ENCODE results near the gene AXDND1. TPM values are rescaled to one million over a fixed set of nuclear protein-coding genes. Genes with fewer than 3 reads are reported as not detected.

Gene AXDND1
- total RNA-seq, 1 experiment from 2014 or later, result 1.8 TPM

- Histone ChIP-seq H4K20me1 (ENCODE audit: insufficient read depth) (no peaks in the 10 kb centered on the region), H3K9me3 (ENCODE audit: insufficient read depth, low read depth) (no peaks in the 10 kb centered on the region), H3F3A (ENCODE audit: insufficient read depth, low read depth) (no peaks in the 10 kb centered on the region), H3K4me2 (no peak overlapping the region), H3K9me2 (ENCODE audit: insufficient read depth) (peaks cover 3% of the 10 kb centered on the region; the same call in 1 of the 2 replicates), H2AFZ (no peak overlapping the region), H3K27ac (no peak overlapping the region), H3K79me2 (ENCODE audit: low read depth) (no peaks in the 10 kb centered on the region), H3K27me3 (ENCODE audit: insufficient read depth, low read depth) (no peaks in the 10 kb centered on the region), H3K4me1 (replicated peaks; ENCODE audit: insufficient read depth) (no peaks in the 10 kb centered on the region), H3K36me3 (ENCODE audit: low read depth) (no peaks in the 10 kb centered on the region), H3K4me3 (no peak overlapping the region)
- CTCF ChIA-PET, result interaction anchor here (0.7 kb wide), 1 partner anchor 61 kb away, joined by 3 read pairs; no protein-coding TSS in a partner anchor
- POLR2A ChIA-PET (ENCODE audit: unreplicated experiment), result no interaction called here
- TF ChIP-seq, protein P1, sequence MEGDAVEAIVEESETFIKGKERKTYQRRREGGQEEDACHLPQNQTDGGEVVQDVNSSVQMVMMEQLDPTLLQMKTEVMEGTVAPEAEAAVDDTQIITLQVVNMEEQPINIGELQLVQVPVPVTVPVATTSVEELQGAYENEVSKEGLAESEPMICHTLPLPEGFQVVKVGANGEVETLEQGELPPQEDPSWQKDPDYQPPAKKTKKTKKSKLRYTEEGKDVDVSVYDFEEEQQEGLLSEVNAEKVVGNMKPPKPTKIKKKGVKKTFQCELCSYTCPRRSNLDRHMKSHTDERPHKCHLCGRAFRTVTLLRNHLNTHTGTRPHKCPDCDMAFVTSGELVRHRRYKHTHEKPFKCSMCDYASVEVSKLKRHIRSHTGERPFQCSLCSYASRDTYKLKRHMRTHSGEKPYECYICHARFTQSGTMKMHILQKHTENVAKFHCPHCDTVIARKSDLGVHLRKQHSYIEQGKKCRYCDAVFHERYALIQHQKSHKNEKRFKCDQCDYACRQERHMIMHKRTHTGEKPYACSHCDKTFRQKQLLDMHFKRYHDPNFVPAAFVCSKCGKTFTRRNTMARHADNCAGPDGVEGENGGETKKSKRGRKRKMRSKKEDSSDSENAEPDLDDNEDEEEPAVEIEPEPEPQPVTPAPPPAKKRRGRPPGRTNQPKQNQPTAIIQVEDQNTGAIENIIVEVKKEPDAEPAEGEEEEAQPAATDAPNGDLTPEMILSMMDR (conservative IDR thresholded peaks at IDR 0.05), result no peak
- no peak for TF ChIP-seq EZH2 (IDR thresholded peaks at IDR 0.05; ENCODE audit: low read depth)
- DNase-seq, result no peak
- intact Hi-C loops (cut with micrococcal nuclease; ENCODE audit: unreplicated experiment), result no loop called here
- no TSS peak for BruUV-seq (replicated peaks)
These were observed 124.8 kb downstream of the AXDND1 start for GRCh38 chr1:179490611-179491010.

GRCh38 chr1:179493323-179493722 is 127.6 kb downstream of the AXDND1 start:
- H3K4me1 ChIP-seq (replicated peaks; ENCODE audit: insufficient read depth), result no peaks in the 10 kb centered on the region
- no peaks in the 10 kb centered on the region for H4K20me1 ChIP-seq (ENCODE audit: insufficient read depth)
- H3K79me2 ChIP-seq (ENCODE audit: low read depth), result no peaks in the 10 kb centered on the region
- H3K9me2 ChIP-seq (ENCODE audit: insufficient read depth), result peaks cover 3% of the 10 kb centered on the region; the same call in 1 of the 2 replicates
- H3F3A ChIP-seq (ENCODE audit: insufficient read depth, low read depth), result no peaks in the 10 kb centered on the region
- POLR2A ChIA-PET (ENCODE audit: unreplicated experiment), result no interaction called here
- intact Hi-C loops (cut with micrococcal nuclease; ENCODE audit: unreplicated experiment), result no loop called here
- DNase-seq, result no peak
- no peaks in the 10 kb centered on the region for H3K9me3 ChIP-seq (ENCODE audit: insufficient read depth, low read depth)
- no TSS peak for BruUV-seq (replicated peaks)
- H3K36me3 ChIP-seq (ENCODE audit: low read depth), result no peaks in the 10 kb centered on the region
- no peak overlapping the region for H2AFZ ChIP-seq
- TF ChIP-seq EZH2 (IDR thresholded peaks at IDR 0.05; ENCODE audit: low read depth), result no peak
- TF ChIP-seq, protein P1 (conservative IDR thresholded peaks at IDR 0.05), result no peak
- CTCF ChIA-PET, result no interaction called here
- H3K27ac ChIP-seq, result no peak overlapping the region
- no peaks in the 10 kb centered on the region for H3K27me3 ChIP-seq (ENCODE audit: insufficient read depth, low read depth)
- no peak overlapping the region for H3K4me2 ChIP-seq
- H3K4me3 ChIP-seq, result no peak overlapping the region

- Histone ChIP-seq H3K9me3 (ENCODE audit: insufficient read depth, low read depth) (no peaks in the 10 kb centered on the region), H3K4me2 (no peak overlapping the region), H3K4me3 (no peak overlapping the region), H3K36me3 (ENCODE audit: low read depth) (no peaks in the 10 kb centered on the region), H4K20me1 (ENCODE audit: insufficient read depth) (no peaks in the 10 kb centered on the region), H3K4me1 (replicated peaks; ENCODE audit: insufficient read depth) (no peaks in the 10 kb centered on the region), H3K27ac (no peak overlapping the region), H3K9me2 (ENCODE audit: insufficient read depth) (no peaks in the 10 kb centered on the region), H3K79me2 (ENCODE audit: low read depth) (no peaks in the 10 kb centered on the region), H3K27me3 (ENCODE audit: insufficient read depth, low read depth) (no peaks in the 10 kb centered on the region), H2AFZ (no peak overlapping the region), H3F3A (ENCODE audit: insufficient read depth, low read depth) (no peaks in the 10 kb centered on the region)
- intact Hi-C loops (cut with micrococcal nuclease; ENCODE audit: unreplicated experiment), result no loop called here
- BruUV-seq (replicated peaks), result no TSS peak
- ChIA-PET CTCF (no interaction called here), POLR2A (ENCODE audit: unreplicated experiment) (no interaction called here)
- TF ChIP-seq, protein P1 (conservative IDR thresholded peaks at IDR 0.05), result no peak
- TF ChIP-seq EZH2 (IDR thresholded peaks at IDR 0.05; ENCODE audit: low read depth), result no peak
- DNase-seq, result no peak
These were observed 140.4 kb downstream of the AXDND1 start for GRCh38 chr1:179506199-179506598.

All from PC-9 (cell line).